A549 (cell line): ENCODE results near the gene PPP4R4.

Experiments
- BCL3 ChIP-seq: fragments of >200 bp; sonication (Bioruptor Twin); formaldehyde crosslinking; IDR thresholded peaks from 3 replicates; pipeline ENCODE4 v1.6.1; 2016
- BHLHE40 ChIP-seq: IDR thresholded peaks from 2 replicates; pipeline ENCODE4 v1.6.1; 2012; ENCODE audit warnings: low read depth, low read length, inconsistent platforms
- CTCF ChIP-seq: fragments of >200 bp; sonication (Bioruptor Twin); formaldehyde crosslinking; IDR thresholded peaks from 3 replicates; pipeline ENCODE4 v1.5.1; 2016
- EP300 ChIP-seq, 2 experiments: fragments of >200 bp; sonication (Bioruptor Twin); formaldehyde crosslinking; IDR thresholded peaks; 2 replicates in 1 of 2; 3 replicates in 1 of 2; pipeline ENCODE4 v1.6.1; 2016 to 2017
- JUN ChIP-seq, 2 experiments: fragments of >200 bp; sonication (Bioruptor Twin); formaldehyde crosslinking; IDR thresholded peaks; 2 replicates in 1 of 2; 3 replicates in 1 of 2; pipeline ENCODE4 v1.6.1; 2016 to 2017
- MAX ChIP-seq: IDR thresholded peaks from 2 replicates; pipeline ENCODE4 v1.6.1; 2012
- MAZ ChIP-seq: fragments of 150-350 bp; IDR thresholded peaks from 2 replicates; pipeline ENCODE4 v1.6.1; 2014; ENCODE audit warnings: antibody characterized with exemption, low read depth, low read length, borderline replicate concordance
- PBX3 ChIP-seq: IDR thresholded peaks from 2 replicates; pipeline ENCODE4 v1.6.1; 2012
- REST ChIP-seq: fragments of 200-600 bp; sonication (generic); IDR thresholded peaks from 2 replicates; pipeline ENCODE4 v1.6.1; 2016; ENCODE audit warnings: antibody characterized with exemption, mild to moderate bottlenecking, moderate library complexity
- RNF2 ChIP-seq: fragments of 200-600 bp; sonication (generic); IDR thresholded peaks from 2 replicates; pipeline ENCODE4 v1.6.1; 2016; ENCODE audit warnings: low read depth, mild to moderate bottlenecking, antibody characterized with exemption, moderate library complexity, borderline replicate concordance

- no peak for TF ChIP-seq JUN (IDR thresholded peaks at IDR 0.05)
- TF ChIP-seq CTCF: no peak
- TF ChIP-seq BCL3: no peak
- no peak for TF ChIP-seq MAZ
- no peak for TF ChIP-seq EP300 (IDR thresholded peaks at IDR 0.05)
- TF ChIP-seq REST: no peak
- no peak for TF ChIP-seq BHLHE40
- no peak for TF ChIP-seq RNF2
- no peak for TF ChIP-seq PBX3
- TF ChIP-seq MAX: no peak
Observed at GRCh38 chr14:94288610-94289465, 114.7 kb downstream of the PPP4R4 start.
